Omental fat pad (tissue), 4 donors: ENCODE data around the gene SLC9A9. TPM values are rescaled to one million over a fixed set of nuclear protein-coding genes. Genes with fewer than 3 reads are reported as not detected.

ENCODE experiments used
- ATAC-seq: fragments of 150-250 bp; one replicate; pipeline ENCODE4 v1.9.1; 2016; ENCODE audit warnings: mild to moderate bottlenecking, moderate library complexity; ENCODE audit not compliant: low FRiP score
- DNase-seq: peaks from one replicate; pipeline ENCODE4 v3.0.0-alpha.2; 2019; ENCODE audit warnings: low spot score
- total RNA-seq, 4 donors: library from RNA; depleted of rRNA; stranded (reverse); fragments of >200 nt; gene quantifications; one replicate each; pipeline ENCODE4 v1.1.0, GENCODE V29; 2016
- TF ChIP-seq, protein P1 (sequence below), 3 donors: fragments of 450-650 bp; IDR thresholded peaks; one replicate each; pipeline ENCODE4 v1.5.1; 2016 to 2017; ENCODE audit warnings: antibody characterized with exemption in 3 of 3, mild to moderate bottlenecking in 3 of 3, moderate library complexity in 2 of 3

The SLC9A9 gene
- total RNA-seq, 4 donors from 2014 or later, result 15.5 to 39.6 (median 26.9) TPM

DNA sequence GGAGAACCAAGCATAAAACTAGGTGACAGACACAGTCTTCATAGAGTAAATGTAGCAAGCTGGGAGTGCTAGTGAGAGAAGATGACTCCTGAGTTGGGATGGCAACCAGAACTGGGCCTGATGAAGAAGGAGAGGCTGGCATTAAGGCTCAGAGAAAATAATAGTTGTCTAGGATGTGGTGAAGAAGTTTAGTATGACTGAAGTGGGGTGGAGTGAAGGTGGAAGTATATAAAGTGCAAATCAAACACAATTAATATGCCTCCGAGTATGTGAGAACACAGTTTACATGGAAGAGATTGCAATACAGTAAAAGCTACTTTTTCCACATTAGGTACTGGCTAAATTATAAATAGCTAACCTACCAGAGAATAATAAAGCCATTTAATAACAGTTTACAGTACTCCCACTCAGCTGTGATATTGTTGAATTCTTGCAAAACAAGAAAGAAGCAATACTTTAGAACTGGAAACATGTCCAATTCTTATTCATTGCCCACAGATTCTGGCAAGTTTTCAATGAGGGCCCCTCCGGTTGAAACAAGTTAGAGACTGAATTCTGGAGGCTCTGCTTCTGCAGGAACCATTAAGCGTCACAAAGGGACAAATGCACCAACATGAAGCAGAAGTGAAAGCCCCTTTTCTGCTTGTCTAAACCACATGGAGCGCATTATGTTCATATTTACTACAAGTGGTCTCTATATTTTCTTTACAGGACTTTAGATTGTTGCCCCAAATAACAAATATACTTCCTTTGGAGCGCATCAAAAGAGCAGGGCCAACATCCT is 243.7 kb downstream of the SLC9A9 start:
- ATAC-seq (no peak), DNase-seq (no peak)
- TF ChIP-seq, protein P1, sequence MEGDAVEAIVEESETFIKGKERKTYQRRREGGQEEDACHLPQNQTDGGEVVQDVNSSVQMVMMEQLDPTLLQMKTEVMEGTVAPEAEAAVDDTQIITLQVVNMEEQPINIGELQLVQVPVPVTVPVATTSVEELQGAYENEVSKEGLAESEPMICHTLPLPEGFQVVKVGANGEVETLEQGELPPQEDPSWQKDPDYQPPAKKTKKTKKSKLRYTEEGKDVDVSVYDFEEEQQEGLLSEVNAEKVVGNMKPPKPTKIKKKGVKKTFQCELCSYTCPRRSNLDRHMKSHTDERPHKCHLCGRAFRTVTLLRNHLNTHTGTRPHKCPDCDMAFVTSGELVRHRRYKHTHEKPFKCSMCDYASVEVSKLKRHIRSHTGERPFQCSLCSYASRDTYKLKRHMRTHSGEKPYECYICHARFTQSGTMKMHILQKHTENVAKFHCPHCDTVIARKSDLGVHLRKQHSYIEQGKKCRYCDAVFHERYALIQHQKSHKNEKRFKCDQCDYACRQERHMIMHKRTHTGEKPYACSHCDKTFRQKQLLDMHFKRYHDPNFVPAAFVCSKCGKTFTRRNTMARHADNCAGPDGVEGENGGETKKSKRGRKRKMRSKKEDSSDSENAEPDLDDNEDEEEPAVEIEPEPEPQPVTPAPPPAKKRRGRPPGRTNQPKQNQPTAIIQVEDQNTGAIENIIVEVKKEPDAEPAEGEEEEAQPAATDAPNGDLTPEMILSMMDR (IDR thresholded peaks at IDR 0.05), result no peak

DNA sequence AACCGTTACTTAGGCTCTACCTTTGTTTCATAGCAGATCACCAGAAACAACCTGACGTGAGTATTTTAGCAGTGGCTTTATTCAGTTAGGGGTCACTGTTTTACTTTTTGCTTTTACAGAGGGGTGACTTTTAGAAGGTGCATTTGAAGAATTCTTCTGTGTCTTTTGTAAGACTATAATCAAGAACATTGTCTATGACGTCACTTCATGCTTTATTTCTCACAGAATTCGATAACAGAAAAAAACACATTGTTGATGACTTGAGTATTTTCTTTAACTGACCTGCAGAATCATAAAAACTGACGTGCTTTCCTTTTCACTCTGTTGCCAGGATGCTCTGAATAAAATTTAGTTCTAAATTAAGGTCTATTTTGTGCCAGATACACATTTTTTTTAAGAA is 244.5 kb downstream of the SLC9A9 start:
- ATAC-seq (no peak), DNase-seq (no peak)
- TF ChIP-seq, protein P1 (IDR thresholded peaks at IDR 0.05), result no peak

DNA sequence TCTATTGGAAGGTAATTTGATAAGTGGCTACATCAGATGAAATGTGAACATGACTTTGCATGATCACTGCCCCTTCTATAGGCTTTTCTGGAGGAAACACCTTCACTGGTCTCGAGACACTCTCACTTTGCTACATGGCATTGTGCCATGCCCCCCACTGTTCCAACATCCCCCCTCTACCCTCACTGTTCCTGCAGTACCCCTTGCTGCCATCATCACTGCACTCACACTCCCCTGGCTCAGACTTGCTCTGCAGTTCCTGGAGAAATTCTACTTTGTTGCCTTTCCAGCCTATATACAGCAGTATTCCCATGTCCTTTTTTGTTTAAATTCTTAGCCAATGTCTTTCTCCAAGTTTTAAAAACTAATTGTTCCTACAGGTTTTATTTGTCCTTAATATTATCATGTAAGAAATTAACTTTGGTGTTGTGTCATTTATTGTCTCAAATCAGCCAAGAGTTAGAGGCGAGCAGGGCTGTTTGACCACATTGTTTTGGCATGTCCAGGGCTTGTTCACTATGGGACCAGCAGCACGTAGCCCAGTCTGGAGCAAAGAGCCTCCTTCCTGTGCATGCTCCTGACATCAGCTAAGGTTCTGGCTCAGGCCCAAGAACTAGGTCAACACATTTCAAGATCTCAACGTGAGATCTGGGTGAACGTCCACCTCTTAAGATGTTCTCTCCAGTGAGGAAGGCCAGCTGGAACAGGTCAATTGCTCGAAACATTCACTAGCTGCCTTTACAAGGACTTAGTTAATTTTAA is 246.4 kb downstream of the SLC9A9 start:
- no peak for DNase-seq
- no peak for ATAC-seq

DNA sequence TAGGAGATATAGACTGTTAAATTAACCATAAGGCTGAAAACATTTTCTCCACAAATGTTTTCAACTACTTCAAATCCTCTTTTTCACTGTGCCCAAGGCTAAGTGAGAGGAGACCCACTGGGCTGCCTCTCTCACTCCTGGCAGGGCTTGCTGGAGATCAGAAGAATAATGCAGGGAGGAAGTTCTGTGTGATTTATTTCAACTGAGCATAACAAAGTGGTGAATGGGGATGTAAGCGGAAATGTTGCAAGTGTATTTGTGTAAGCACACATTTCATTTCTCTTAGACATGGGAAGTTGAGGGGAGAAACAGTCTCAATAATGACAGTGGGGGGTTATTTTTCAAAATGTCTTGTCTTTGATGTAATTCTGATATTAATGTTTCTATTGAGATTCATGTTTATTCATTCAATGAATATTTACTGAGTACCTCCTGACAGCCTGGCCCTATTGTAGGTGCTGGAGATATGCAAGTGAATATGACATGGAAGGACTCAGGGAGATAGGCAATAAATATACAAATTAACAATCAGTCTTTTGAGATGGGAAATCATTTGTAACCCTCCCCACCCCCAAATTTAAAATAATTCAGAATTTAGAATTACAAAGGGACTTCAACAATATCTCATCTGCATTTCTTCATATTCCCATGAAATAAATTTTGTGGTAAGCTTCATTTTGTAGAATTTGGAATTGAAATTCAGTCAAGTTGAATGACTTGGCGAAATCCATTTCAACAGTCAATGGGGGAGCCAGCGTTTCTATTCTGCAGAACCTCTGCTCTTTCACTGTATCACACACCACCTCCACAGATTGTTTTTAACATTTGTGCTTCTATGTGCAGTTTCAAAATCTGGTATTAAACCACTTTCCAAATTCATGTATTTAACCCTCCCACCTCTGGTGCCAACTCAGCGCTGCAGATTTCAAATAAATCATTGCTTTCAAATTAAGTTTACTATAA is 247.2 kb downstream of the SLC9A9 start:
- no peak for ATAC-seq
- TF ChIP-seq, protein P1 (IDR thresholded peaks at IDR 0.05), result no peak
- DNase-seq, result no peak

More for the DNA sequence above, 246.4 kb downstream of the SLC9A9 start:
- TF ChIP-seq, protein P1 (IDR thresholded peaks at IDR 0.05), result no peak

DNA sequence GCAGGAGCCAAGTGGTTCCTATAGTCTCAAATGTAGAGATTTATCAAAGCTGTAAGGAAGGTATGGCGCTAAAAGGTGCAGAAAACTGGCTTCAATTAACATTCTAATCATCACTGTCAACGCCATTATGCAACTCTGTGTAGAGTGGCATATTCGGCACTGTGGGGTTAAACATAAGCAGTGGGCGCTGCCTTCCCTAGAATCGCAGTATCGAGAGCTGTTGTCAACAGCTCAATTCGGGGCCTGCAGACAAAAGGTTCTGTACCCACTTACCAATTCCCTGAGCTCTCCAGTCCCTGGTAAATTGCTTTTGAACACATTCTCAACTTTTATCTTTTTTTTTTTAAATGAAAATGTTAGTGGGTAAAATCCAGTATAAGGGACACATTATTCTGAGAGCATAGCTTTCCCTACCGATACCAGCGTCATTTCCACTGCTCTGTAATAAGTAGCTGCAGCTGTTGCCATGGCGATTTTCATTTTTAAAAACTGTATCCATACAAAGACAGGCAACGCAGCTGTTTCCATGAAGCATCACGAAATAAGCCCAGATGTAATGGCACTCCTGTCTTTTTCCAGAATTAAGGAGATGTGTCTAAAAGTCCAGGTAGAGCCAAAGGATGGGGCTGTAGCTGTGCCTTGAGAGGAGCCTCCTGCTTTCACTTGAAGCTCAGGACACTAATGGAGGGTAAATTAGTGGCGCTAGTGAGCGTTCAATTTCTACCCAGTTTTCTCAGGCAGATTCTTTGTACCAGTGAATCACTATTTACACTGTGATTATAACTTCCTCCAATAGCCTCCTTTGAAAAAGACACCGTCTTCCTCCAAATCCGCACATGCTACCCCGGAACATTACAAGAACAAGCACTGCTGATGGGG is 250.3 kb downstream of the SLC9A9 start:
- TF ChIP-seq, protein P1 (IDR thresholded peaks at IDR 0.05), result no peak
- DNase-seq (no peak), ATAC-seq (no peak)
